ACC112 (cell line): Measurements from ENCODE around the gene CXCL6.

Experiments
- H2AFZ ChIP-seq: fragments of 200-600 bp; sonication (generic); one replicate; pipeline ENCODE4 v1.6.0; 2017; ENCODE audit warnings: antibody characterized with exemption, low read length; ENCODE audit not compliant: unreplicated experiment
- H3K27ac ChIP-seq: fragments of 200-600 bp; sonication (generic); 2 replicates; pipeline ENCODE4 v1.5.1; 2014; ENCODE audit warnings: low read depth, mild to moderate bottlenecking, antibody characterized with exemption, low read length, moderate library complexity
- H3K27me3 ChIP-seq: fragments of 200-600 bp; sonication (generic); 2 replicates; pipeline ENCODE4 v1.6.1; 2014; ENCODE audit warnings: mild to moderate bottlenecking, antibody characterized with exemption, low read length, moderate library complexity, mixed read lengths; ENCODE audit not compliant: insufficient read depth
- H3K36me3 ChIP-seq: fragments of 200-600 bp; sonication (generic); 2 replicates; pipeline ENCODE4 v1.6.1; 2016; ENCODE audit warnings: mild to moderate bottlenecking, antibody characterized with exemption, low read length, moderate library complexity, mixed read lengths; ENCODE audit not compliant: insufficient read depth
- H3K4me1 ChIP-seq: fragments of 200-600 bp; sonication (generic); one replicate; pipeline ENCODE4 v1.6.1; 2016; ENCODE audit warnings: low read length, mixed read lengths; ENCODE audit not compliant: insufficient read depth, unreplicated experiment, control insufficient read depth
- H3K4me3 ChIP-seq: fragments of 200-600 bp; sonication (generic); 2 replicates; pipeline ENCODE4 v1.5.1; 2014; ENCODE audit warnings: mild to moderate bottlenecking, low read depth, low read length
- H3K79me2 ChIP-seq: fragments of 200-600 bp; sonication (generic); one replicate; pipeline ENCODE4 v1.6.0; 2016; ENCODE audit warnings: low read length; ENCODE audit not compliant: control insufficient read depth, unreplicated experiment, insufficient read depth

CXCL6 gene

GRCh38 chr4:73874386-73874785, 37.9 kb downstream of the CXCL6 start:
- no peak overlapping the region for H3K4me3 ChIP-seq
- H2AFZ ChIP-seq = no peak overlapping the region
- no peak overlapping the region for H3K27ac ChIP-seq
- peaks cover 24% of the 10 kb centered on the region for H3K4me1 ChIP-seq
- no peaks in the 10 kb centered on the region for H3K27me3 ChIP-seq
- H3K36me3 ChIP-seq = no peaks in the 10 kb centered on the region
- H3K79me2 ChIP-seq = no peaks in the 10 kb centered on the region

- no peaks in the 10 kb centered on the region for H3K79me2 ChIP-seq
Observed at GRCh38 chr4:73875401-73875800, 38.9 kb downstream of the CXCL6 start.

GRCh38 chr4:73883306-73883705, 46.8 kb downstream of the CXCL6 start:
- no peaks in the 10 kb centered on the region for H3K79me2 ChIP-seq
- H3K27ac ChIP-seq = 0 out of 2 replicates have a peak overlapping the region, but pooled peaks have one; percentile 13
- H3K4me1 ChIP-seq = peaks cover 30% of the 10 kb centered on the region
- peak overlapping the region; percentile 8 for H2AFZ ChIP-seq
- H3K4me3 ChIP-seq = no peak overlapping the region
- H3K27me3 ChIP-seq = no peaks in the 10 kb centered on the region
- no peaks in the 10 kb centered on the region for H3K36me3 ChIP-seq

More at GRCh38 chr4:73875401-73875800, 38.9 kb downstream of the CXCL6 start:
- Histone ChIP-seq H3K36me3 (no peaks in the 10 kb centered on the region), H2AFZ (no peak overlapping the region), H3K27me3 (no peaks in the 10 kb centered on the region), H3K4me3 (no peak overlapping the region), H3K4me1 (peaks cover 18% of the 10 kb centered on the region), H3K27ac (peak overlapping the region; percentile 1; the same call in 1 of the 2 replicates)

GRCh38 chr4:73885574-73886267, 49.2 kb downstream of the CXCL6 start:
- no peaks in the 10 kb centered on the region for H3K79me2 ChIP-seq
- no peak overlapping the region for H2AFZ ChIP-seq
- no peak overlapping the region for H3K4me3 ChIP-seq
- H3K36me3 ChIP-seq = no peaks in the 10 kb centered on the region
- peaks cover 30% of the 10 kb centered on the region for H3K4me1 ChIP-seq
- H3K27me3 ChIP-seq = no peaks in the 10 kb centered on the region
- H3K27ac ChIP-seq = peak overlapping the region; percentile 6; the same call in 1 of the 2 replicates
